ENCODE data around the gene NRTN.

DNA sequence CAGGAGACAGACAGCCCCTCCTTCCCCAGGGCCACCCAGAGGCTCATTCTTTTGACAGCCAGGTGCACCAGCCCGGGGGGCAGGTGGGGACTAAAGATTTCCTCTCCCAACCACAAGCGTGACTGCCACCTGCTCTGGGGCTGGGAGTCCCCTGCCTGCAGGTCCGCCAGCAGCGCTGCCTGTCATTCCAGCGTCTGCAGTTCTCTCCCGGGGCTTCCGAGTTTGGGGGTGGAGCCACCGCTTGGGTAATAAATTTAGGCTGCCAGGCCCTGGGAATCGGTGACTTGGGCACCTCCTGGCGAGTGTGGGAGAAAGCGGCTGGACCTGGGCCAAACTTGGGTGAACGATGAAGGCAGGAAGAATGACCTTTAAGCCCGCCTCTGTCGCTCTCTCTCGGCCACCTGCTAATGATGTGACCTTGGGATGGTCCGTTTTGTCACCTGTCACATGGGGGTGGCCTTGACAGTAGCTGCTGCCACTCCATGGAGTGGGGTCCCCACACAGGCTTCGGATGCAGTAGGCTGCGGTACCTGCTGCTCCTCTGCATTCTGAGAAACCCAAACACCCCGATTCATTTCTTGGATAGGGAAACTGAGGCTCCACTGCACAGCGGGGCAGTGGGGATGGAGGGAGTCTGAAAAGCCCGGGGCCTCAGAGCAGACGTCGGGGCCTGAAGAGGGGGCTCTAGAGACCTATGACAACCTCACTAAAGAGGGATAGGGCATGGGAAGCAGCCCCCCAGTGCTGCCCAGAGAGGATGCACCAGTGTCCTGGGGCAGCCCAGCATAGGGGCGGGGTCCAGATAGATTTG, 21.9 kb downstream of the NRTN start:
- TF ChIP-seq, protein P1, sequence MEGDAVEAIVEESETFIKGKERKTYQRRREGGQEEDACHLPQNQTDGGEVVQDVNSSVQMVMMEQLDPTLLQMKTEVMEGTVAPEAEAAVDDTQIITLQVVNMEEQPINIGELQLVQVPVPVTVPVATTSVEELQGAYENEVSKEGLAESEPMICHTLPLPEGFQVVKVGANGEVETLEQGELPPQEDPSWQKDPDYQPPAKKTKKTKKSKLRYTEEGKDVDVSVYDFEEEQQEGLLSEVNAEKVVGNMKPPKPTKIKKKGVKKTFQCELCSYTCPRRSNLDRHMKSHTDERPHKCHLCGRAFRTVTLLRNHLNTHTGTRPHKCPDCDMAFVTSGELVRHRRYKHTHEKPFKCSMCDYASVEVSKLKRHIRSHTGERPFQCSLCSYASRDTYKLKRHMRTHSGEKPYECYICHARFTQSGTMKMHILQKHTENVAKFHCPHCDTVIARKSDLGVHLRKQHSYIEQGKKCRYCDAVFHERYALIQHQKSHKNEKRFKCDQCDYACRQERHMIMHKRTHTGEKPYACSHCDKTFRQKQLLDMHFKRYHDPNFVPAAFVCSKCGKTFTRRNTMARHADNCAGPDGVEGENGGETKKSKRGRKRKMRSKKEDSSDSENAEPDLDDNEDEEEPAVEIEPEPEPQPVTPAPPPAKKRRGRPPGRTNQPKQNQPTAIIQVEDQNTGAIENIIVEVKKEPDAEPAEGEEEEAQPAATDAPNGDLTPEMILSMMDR (IDR thresholded peaks at IDR 0.05; ENCODE audit: borderline replicate concordance, extremely low read depth, low read length, poor library complexity, severe bottlenecking), result no peak
- TF ChIP-seq EZH2 (IDR thresholded peaks at IDR 0.05; ENCODE audit: borderline replicate concordance, low read depth, low read length, severe bottlenecking), result no peak
